OCI-LY3 (cell line): ENCODE data around the gene GPC3.

Experiments used
- CTCF ChIP-seq: fragments of 200-600, 300-600 bp; sonication (generic); IDR thresholded peaks from 2 replicates; pipeline ENCODE4 v1.5.1; 2014; ENCODE audit warnings: antibody characterized with exemption, low read length, low read depth
- EZH2phosphoT487 ChIP-seq: fragments of 200-600 bp; shearing (Covaris generic); IDR thresholded peaks from 2 replicates; pipeline ENCODE4 v1.6.1; 2018; ENCODE audit warnings: antibody characterized with exemption, mixed run types, low read depth

GRCh38 chrX:133892337-133892736 lies 93.1 kb downstream of the GPC3 start:
- TF ChIP-seq CTCF (no peak), EZH2phosphoT487 (no peak)
